Stimulated activated CD4-positive, alpha-beta T cell treated with anti-CD3 and anti-CD28 coated beads, Interleukin-15, amount 100 ng/mL, for 1 hour (primary cell): ENCODE results near the gene MIEF1.
A peak's percentile ranks its signal among the peaks of the same experiment; 100 is the strongest.
"Not testable (repeated sequence)": the region's sequence is repeated elsewhere in the genome, so short reads cannot be mapped to it uniquely, and the experiment has no call there.

ENCODE experiments used
- DNase-seq, 2 donors: peaks; one replicate each; pipeline ENCODE4 v3.0.0-alpha.2; 2020; ENCODE audit warnings: low read depth in 1 of 2, low spot score in 1 of 2

MIEF1 gene

GRCh38 chr22:39511226-39511625 is 9.1 kb downstream of the MIEF1 start:
- no peak for DNase-seq

- no peak for DNase-seq
Measured at GRCh38 chr22:39512026-39512425, 9.9 kb downstream of the MIEF1 start.

- no peak for DNase-seq
Measured at GRCh38 chr22:39513791-39514190, 11.7 kb downstream of the MIEF1 start.

- no peak for DNase-seq
Measured at GRCh38 chr22:39514373-39514973, 12.4 kb downstream of the MIEF1 start.

DNA sequence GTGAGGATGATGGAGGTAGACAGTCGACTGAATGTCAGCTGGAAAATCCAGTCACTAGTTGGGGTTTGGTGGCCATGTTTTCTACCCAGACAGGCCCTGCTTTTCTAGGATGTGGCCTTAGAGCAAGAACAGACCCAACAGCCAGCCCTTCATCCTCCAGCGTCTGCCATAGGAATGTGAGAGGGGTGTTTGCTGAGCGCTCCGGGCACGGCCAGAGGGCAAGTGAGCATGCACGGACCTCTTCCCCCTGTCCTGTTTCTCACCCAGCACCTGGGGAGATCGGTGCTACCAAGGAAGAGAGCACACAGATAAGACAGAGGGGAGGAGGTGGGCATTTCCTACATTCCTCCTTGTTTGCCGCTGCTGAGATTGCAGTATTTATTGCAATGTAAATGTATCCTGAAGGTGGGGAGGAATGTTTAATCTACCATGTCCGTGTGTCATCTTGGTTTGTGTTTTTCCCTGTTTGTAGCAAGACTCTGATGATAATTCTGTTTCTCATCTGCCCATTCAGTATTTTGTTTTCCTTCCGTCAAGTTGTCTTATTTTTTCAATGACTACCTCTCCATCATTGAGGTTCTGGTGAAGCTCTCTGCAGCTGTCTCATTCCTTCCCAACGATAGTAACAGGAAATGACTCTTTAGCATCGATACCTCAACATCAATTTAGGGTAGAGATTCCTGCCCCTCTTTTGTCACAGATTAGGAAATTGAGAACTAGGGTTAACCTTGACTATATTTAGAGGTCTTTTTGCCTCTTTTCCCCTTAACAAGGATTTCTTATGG is 13.4 kb downstream of the MIEF1 start:
- no peak for DNase-seq

- no peak for DNase-seq
Measured at GRCh38 chr22:39517470-39517869, 15.4 kb downstream of the MIEF1 start.

DNA sequence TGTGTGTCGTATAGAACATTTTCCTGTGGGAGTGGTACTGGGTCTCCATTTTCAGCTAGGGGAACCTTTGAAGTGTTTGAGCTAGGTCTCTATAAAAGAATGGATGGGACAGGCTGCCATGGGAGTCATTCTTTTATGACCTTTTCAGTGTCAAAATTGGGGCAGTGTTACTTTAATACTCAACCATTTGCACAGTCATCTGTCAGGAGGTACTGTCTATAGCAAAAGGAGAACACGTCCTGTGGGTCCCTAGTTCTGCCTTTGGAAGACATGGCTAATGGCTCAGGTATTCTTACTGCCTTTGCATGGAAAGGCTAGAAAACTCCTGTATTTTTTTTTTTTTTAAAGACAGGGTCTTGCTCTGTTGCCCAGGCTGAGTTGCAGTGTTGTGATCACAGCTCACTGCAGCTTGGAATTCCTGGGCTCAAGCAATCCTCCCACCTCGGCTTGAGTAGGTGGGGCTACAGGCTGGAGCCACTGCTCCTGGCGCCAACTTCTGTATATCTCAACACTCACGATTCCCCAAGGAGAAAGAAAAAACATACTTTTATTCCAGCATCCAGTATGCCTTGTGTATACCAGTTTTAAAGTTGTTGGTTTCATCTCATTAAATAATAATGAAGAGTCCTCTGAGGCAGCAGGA is 16.2 kb downstream of the MIEF1 start:
- no peak for DNase-seq

GRCh38 chr22:39518996-39519680 is 17.0 kb downstream of the MIEF1 start:
- DNase-seq: no peak

DNA sequence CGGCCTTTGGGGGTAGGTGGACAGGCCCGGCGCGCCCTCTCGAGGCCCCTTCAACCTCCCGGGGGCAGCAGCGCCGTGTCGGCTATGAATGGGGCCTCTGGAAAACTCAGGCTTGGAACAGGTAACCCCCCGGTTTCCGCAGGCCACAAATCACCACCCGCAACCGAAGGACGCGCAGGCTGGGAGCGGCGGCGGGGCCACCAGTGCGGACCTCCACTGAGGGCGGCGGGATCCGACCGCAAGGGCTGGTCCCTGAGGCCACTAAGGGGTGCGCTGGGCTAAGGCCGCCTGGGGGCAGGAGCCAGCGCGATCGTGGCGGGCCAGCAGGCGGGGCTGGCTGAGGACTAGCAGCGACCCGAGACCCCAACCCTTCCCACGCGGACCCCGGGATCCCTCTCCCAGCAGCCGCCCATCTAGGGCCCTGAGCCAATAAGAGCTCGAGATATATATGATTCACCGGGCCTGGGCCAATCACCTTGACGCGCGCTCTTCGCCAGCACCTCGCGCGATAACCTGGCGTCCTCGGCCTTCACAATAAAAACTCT is 17.7 kb downstream of the MIEF1 start:
- peak; percentile 86 to 91 for DNase-seq

DNA sequence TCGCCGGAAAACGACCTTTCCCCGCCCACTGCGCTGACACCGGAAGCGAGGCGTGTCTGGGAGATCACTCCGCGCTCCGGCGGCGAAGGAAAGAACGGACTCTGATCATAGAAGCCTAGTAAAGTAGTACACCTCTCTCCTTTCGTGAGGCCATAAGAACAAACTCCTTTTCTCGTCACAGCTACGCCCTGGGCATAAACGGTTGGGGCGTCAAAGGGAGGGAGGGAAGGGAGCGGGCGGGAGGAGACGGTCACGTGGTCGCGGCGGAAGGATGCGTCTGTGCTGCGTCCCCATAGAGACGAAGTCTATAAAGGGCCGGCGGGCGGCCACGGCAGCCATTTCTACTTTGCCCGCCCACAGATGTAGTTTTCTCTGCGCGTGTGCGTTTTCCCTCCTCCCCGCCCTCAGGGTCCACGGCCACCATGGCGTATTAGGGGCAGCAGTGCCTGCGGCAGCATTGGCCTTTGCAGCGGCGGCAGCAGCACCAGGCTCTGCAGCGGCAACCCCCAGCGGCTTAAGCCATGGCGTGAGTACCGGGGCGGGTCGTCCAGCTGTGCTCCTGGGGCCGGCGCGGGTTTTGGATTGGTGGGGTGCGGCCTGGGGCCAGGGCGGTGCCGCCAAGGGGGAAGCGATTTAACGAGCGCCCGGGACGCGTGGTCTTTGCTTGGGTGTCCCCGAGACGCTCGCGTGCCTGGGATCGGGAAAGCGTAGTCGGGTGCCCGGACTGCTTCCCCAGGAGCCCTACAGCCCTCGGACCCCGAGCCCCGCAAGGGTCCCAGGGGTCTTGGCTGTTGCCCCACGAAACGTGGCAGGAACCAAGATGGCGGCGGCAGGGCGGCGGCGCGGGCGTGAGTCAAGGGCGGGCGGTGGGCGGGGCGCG is 18.4 kb downstream of the MIEF1 start, which contains the start of gene ATF4:
TSS of gene ATF4 (plus strand) at position 337 of the 880 bp plus-strand sequence. CDS start 884 bp downstream, outside the sequence.
- peak; percentile 83 to 89 for DNase-seq

- DNase-seq: not testable (repeated sequence)
Measured at GRCh38 chr22:39521106-39521885, 19.2 kb downstream of the MIEF1 start.

DNA sequence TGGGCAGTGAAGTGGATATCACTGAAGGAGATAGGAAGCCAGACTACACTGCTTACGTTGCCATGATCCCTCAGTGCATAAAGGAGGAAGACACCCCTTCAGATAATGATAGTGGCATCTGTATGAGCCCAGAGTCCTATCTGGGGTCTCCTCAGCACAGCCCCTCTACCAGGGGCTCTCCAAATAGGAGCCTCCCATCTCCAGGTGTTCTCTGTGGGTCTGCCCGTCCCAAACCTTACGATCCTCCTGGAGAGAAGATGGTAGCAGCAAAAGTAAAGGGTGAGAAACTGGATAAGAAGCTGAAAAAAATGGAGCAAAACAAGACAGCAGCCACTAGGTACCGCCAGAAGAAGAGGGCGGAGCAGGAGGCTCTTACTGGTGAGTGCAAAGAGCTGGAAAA is 20.0 kb downstream of the MIEF1 start:
- DNase-seq: not testable (repeated sequence)

GRCh38 chr22:39522567-39523300 is 20.6 kb downstream of the MIEF1 start:
- no peak for DNase-seq

- DNase-seq: no peak
Measured at GRCh38 chr22:39524089-39524752, 22.1 kb downstream of the MIEF1 start.

- no peak for DNase-seq
Measured at GRCh38 chr22:39524753-39525657, 22.9 kb downstream of the MIEF1 start.

GRCh38 chr22:39525658-39525975 is 23.5 kb downstream of the MIEF1 start:
- DNase-seq: no peak

GRCh38 chr22:39526736-39527171 is 24.7 kb downstream of the MIEF1 start:
- DNase-seq: no peak
